NCI-H2107 treated with DMSO at 0.1 percent for 48 hours (cell line): ENCODE data around the gene KCNT1.
"Not testable (repeated sequence)": the region's sequence is repeated elsewhere in the genome, so short reads cannot be mapped to it uniquely, and the experiment has no call there.

ENCODE experiments used
- DNase-seq: peaks from one replicate; lab custom pipeline; 2025; ENCODE audit not compliant: unreplicated experiment; lab: John Stamatoyannopoulos, UW

KCNT1 gene

DNA sequence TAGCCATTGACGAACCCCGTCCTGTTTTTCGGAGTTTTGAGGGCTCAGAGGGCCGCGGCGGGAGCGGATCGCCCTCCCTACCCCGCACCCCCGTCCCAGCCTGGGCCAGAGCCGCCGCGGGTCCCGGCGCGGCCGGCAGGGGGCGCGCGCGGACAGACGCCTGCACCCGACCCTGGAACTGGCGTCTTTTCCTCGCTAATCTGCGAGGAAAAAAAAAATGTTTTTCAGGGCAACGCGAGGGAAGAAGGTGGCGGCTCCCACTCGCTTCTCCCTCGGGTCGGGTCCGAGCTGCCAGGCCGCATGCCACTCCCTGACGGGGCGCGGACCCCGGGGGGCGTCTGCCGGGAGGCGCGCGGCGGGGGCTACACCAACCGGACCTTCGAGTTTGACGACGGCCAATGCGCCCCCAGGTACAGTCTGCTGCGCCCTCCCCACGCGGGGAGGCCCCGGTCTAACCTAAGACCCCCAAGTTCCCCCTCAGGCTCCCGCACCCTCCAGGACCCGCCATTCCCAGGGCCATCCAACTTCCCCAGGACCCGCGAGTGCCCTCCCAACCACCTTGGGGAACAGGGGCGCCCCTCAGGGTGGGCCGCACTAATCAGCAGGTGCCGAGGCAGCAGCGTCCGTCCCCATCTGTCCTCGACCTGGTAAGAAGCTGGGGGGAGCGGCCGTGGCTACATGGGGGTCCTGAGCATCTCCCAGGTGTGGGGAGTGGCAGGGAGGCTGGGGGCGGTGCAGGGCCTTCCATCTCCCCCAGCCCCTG, at the start of gene KCNT1:
TSS of gene KCNT1 (plus strand) at position 227 of the 763 bp plus-strand sequence. CDS start at position 301, 74 bp downstream.
- no peak for DNase-seq

DNA sequence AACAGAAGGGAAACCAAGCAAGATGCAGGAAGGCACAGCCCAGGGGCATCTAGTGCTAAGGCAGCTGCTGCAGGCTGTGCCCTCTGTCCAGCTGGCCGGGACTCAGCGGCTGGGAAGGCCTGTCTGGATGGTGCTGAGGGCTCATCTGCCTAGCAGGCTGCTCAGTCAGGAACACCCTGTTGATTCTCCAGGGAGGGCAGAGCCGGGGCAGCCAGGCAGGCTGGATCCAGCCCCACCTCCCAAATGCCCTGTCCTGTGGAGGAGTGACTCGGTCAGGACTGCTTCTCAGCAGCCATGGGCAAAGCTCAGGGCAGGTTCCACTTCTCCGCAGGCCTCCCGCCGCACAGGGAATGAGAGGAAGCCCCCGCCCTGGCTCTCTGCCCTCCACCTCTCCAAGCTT, 46.7 kb upstream of the KCNT1 start:
- DNase-seq = no peak

DNA sequence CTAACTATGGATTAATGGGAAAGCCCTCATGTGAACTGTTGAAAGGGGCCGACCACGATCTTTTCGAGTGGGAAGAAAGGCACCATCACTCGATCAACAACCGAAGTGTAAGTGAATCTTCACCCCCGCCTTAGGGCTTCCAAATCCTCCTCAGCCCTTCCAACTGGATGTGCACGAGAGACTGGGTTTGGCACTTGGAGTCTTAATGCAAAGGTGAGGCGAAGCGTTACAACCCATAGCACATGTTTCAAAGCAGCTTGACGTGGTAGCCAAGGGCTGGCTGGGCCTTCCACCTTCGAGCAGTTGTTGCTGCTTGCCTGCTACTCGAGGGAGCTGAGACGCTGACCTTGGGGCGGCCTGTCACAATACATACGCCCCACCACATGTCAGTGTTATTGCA, 44.6 kb upstream of the KCNT1 start:
- no peak for DNase-seq

DNA sequence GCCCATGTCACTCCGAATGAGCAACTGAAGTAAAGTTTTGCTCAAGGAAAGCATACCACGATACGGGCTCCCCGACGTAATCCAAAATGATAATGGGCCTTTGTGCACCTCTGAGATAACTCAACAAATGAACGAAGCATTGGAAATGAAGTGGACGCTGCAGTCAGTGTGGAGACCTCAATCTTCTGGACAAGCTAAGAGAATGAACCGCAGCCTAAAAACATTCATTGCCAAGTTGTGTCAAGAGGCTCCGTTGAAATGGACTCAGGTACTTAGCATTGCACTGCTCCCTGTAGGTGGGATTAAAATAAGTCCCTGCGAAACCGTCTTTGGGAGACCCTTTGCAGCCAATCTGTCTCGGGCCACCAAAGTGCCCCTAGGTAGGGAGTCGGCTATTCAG, 42.7 kb upstream of the KCNT1 start:
- no peak for DNase-seq

DNA sequence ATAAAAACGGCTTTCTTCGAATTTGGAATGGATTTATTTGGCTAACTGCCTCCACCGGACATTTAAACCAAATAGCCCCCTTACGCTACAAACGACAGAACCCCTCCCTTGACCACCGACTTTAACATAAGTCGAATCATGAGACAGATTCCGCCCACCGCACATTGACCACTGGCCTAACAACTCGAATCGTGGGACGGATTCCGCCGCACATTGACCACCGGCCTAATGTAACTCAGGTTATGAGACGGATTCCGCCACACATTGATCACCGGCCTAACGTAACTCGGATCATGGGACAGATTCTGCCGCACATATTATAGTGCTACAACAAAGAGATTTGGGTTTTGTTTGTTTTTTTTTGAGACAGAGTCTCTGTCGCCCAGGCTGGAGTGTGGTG, 41.6 kb upstream of the KCNT1 start:
- DNase-seq = no peak

DNA sequence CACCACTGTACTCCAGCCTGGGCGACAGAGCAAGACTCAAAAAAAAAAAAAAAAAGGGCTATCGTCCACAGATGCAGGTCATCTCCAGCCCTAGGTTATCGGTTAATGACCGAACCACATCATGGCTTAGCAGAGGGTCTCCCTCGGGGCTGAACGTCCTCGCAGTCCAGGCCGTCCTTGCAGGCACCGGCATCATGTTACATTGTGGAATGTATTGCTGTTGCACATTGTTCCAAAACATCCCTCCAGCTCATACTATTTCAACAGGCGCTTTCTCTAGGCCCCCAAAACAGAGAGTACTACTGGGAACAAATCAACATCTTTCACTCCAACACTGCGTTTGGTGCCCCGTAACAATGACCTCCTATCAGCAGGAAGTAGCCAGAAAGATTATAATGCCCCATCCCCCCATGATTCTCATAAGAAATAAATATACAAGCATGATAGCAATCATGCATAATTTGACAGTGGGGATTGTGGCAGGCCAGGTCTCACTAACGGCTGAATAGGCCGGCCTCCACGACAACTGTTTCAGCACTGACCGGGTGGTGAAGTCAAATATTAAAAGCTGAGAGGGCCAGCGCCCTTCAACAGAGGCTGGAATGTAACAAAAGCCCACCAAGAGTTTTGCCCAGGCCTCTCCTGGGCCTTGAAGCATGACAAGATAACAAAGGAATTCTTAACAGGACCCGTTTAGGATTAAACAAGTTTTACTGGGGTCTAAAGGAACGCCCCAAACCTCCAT, 40.0 kb upstream of the KCNT1 start:
- no peak for DNase-seq

DNA sequence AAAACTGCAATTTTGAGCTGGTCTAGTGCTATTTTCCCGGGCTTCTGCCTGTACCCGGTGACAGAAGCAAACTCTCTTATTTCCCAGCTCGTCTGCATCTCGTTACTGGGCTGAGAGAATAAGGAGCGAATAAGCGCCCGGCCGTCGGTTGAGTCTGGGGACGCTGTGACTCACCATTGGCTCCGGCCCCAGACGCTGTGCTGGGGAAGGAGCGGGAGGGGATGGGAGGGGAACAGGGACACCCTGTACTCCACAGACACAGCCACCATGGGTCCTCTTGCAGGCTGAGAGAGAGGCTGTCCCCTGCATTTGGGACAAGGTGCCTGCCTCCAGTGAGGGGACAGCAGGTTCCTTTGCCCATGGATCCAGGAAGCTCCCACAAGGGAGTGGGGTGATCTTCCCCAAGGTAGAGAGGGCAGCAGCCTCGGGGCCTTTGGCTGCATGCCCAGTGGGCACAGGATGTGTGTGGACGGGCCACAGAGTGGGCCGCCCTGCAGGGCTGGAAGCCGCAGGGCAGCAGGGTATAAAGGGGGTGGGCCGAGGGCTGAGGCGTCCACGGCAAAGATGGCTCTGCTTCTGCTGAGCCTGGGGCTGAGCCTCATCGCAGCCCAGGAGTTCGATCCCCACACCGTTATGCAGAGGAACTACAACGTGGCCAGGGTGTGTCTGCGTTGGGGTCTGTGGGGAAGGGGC, 39.1 kb upstream of the KCNT1 start, which contains the start of gene LCN9:
TSS of gene LCN9 (plus strand) at position 552 of the 693 bp plus-strand sequence. CDS start at position 565, 13 bp downstream.
- no peak for DNase-seq

DNA sequence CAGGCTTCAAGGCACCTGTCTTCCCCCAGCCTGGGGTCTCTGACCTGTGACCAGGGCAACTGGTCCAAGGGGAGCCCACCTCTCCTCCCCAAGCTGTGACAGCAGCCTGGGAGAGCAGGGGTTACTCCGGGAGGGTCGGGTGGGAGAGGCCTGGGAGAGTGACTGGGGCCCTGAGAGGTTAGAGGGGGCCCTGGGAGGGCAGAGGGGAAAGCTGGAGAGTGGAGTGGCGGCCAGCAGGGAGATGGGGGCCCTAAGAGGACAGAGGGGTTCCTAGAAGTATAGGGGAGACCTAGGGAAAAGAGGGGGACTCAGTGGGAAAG, 38.6 kb upstream of the KCNT1 start:
- no peak for DNase-seq

DNA sequence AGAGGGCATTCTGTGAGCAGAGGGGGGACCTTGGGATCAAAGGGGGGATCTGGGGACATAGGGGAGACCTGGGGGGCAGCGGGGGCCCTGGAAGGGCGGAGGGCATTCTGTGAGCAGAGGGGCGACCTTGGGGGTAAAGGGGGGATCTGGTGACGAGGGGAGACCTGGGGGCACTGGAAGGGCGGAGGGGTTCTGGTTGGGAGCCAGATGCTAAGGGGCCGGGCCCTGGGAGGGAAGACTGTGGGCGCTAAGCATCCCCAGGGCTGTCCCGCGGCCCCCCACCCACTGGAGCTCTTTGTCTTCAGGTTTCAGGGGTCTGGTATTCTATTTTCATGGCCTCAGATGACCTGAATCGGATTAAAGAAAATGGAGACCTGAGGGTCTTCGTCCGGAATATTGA, 38.1 kb upstream of the KCNT1 start:
- DNase-seq = no peak

DNA sequence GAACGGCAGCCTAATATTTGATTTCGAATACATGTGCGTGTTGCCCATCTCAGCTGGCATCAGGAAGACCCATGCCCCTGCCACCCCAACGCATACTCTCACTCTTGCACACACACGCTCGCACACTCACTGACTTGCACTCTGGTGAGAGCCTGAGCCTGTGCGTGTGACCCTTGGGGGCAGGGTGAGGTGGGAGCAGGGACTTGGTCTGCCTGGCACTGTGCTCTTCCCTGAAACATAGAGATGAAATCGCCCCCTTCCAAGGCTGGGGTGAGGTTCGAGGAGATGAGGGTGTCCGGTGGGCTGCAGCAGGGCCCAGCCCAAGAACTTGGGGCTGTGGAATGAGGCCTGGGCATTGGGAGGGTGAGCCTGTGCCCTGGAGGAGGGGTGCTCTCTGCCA, 37.7 kb upstream of the KCNT1 start:
- DNase-seq = no peak

DNA sequence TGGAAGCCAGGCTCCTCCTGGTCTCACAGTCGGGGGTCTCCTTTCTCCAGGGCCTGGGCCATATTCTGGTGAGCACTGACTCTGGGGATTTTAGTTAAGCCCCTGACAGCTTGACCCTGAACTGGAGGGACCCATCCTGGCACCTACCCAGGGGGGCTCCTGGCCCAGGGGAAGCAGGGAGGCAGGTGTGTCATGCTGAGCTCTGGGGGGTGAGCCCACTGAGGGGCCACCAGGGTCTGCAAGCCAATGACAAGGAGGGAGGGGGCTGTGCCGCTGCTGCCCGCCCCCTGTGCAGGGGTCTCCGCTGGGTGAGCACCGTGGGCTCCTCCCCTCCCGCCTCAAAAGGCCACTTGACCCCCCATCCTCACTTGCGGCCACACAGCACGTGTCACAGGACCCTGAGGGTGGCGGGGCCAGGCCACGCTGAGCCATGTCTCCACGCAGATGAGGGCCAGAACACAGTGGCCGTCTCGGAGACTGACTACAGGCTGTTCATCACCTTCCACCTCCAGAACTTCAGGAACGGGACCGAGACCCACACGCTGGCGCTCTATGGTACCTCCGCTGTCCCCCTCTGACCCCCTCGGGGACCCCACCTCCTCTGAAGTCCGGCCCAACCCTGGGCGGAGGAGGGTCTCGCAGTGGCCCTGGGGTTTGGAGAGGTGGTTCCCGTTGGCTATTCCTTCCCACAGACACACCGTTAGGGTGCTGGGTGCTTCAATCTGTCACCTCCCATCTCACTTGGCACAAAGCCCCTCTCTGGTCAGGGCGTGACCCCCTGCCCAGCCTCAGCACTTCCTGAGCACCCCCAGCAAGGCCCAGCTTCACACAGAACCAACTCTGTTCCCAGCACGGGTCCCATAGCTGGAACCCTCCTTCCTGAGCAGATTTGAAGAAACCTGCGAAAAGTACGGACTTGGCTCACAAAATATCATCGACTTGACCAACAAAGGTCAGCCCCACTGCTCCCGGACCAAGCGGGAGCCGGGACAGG, 36.9 kb upstream of the KCNT1 start:
- DNase-seq = no peak

DNA sequence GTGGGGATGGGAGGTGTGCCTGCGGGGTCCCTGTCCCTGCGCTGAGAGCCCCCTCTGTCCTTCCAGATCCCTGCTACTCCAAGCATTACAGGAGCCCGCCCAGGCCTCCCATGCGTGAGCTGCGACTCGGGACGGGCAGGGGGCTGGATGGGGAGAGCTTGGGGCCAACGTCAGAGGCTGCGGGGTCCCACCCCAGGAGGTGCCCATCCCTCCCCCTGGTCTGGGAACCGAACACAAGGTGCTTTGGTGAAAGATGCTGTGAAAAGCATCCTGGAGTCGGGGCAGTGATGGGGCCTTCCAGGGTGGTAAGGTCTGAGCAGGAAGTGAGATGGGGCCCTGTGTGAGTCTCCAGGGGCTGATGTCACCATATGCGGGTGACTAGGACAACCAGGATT, 36.2 kb upstream of the KCNT1 start:
- no peak for DNase-seq

DNA sequence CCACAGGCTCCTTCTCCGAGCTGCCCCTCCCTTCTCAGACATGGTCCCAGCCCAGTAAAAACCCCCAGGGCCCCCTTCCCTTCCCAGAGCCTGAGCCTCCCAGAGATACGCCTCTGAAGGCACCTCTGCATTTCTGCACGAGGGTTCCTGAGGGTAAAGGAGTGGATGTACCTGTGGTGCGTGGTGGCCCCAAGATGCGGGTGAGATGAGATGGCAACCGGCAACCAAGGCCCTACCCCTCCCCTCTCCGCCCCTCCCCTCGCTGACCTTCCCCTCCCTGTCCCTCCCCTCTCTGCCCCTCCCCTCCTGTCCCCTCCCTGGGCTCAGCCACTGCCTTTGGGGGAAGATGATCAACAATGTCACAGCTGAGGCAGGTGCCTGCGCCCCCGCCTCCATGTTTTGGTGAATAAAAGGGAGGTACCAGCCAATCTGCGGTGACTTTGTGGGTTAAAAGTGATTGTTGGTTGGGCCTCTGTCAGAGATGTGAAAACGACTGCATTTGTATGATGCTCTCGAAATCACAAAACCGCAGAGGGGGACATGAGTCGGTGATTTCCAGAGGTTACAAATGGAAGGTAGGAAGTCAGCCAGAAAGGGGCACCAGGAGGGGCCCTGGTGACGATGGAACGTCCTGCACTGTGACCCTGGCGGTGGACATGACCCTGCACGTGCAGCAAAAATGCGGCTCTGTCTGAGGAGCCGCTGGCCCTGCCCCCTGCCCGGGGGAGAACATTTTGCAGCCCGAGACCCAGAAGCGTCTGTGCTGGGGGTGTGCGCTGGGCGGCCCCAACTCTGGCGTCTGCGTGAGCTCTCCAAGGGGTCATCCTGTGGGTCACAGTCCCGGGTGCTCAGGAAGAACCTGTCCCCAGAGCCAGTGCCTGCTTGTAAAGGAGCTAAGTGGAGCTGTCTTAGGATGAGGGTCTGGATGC, 35.2 kb upstream of the KCNT1 start:
- no peak for DNase-seq

DNA sequence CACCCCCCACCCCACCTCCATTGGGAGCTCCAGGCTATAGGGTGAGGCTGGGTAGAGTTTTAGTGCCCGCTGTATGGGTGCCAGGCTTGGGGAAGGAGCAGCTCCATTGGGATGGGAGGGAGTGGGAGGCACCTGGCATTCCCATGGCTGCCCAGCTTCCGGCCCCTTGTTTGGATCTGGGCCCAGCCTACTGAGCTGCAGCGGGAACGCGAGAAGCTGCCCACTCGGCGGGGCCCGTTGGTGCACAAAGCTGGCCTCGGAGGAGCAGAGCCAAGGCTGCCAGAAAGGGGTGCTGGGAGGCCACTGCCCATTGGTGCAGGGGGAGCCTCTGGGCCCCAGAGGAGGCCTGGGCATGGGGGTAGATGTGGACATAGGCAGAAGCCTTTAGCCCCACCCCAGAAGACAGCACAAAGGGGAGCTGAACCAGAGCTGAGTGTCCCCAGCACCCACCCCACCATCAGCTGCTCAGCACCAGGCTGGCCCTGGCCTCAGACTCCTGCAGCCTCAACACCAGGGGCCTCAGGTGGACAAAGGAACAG, 34.5 kb upstream of the KCNT1 start:
- no peak for DNase-seq

DNA sequence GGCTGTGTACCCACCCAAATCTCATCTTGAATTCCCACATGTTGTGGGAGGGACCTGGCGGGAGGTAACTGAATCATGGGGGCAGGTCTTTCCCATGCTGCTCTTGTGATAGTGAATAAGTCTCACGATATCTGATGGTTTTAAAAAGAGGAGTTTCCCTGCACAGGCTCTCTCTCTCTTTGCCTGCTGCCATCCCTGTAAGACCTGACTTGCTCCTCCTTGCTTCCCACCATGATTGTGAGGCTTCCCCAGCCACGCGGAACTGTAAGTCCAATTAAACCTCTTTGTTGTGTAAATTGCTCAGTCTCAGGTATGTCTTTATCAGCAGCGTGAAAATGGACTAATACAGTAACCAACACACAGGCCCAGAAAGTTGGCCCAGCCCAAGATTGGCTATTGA, 33.0 kb upstream of the KCNT1 start:
- not testable (repeated sequence) for DNase-seq

DNA sequence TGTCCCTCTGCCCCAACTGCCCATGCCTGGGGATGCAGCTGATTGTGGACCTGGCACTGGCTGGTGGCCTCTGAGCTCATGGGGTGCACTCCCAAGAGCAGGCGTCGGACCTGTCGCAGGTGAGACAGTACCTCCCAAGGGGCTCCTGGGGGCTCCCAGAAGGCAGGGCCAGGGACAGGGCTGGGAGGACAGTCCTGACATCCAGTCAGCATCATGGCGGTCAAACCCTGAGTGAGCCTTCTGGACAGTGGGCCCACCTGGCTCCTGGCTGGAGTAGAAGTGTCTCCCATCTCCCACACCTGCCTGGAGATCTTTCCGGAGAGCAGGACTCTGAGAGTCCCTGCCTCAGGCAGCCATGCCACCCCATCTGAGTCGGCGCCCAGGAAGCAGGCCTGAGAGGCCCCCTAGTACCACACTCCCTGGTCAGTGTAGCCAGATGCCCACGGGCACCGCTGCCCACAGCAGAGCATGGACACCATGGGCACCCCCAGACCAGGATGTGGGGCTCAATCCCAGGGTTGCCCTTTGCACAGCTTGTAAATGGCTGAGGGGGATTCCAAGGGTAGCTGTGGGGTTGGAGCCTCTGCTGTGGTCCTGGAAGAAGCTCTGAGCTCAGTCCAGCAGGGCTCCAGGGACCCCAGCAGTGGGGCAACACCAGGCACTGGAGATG, 32.2 kb upstream of the KCNT1 start:
- DNase-seq = no peak

DNA sequence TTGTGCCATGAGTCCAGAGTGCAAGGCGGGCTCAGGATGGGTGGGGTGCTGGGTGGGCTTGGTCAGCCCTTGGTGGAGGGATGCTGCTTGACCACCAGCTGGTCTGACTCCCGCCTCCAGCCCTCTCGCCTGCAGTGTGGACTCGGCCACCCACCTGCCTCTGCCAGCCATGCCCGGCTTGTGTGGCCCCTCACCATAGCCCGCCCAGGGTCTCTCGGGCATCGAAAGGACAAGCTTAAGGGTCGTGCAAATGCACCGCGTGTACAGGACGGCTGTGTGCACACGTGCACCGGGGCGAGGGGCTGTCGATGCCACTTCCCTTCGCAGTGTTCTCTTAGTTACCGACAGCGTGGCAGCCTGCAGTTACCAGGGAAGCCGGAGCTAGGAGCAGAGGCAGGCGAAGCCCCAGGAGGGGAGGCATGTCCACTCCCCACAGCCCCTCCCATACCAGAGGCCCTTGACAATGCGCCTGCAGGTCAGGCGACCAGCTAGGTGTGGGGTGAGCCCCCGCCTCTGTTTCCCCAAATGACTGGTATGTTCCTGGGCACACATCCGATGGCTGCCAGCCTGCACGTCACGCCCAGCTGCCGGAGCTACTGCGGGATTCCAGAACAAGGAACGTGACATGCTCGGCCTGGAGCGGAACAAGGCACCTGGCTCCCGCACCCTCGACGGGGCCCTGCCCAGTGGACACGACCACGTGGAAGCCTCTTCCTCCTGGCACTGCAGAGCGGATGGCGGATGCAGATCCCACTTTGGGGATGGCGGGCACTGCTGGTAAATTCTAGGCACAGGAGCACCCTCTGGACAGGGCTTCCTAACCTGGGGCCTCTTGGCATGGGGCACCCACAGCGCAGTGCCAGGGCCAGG, 31.0 kb upstream of the KCNT1 start:
- DNase-seq = no peak

DNA sequence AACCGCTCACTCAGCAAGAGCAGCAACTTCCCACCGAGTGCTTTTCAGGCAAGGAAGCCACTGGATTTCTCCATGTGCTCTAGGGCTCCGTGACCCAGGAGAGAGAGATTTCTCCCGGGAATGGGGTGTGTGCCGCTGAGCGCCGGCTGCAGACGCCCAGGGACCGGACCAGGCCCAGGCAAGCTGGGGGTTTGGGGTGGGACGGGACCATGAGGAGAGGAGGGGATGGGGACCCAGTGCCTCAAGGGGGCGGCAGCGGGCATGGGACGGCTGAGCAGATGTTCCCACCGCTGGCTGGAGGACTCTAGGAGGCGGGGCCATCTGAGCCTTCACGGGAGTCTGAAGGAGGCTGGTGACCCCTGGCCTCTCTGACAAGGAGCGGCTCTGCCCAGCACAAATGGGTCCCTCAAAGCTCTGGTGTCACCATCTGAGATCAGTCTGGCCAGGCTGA, 30.4 kb upstream of the KCNT1 start:
- no peak for DNase-seq
